Pancreas (tissue), 10 donors: ENCODE measurements around the gene SPARCL1. TPM values are rescaled to one million over a fixed set of nuclear protein-coding genes. Genes with fewer than 3 reads are reported as not detected.

ENCODE experiments used
- ATAC-seq, 4 donors: fragments of 200-7000 bp; cut with Tn5 transposase; one replicate each; pipeline versions ENCODE4 v1.8.0 to v1.9.1; 2020; ENCODE audit warnings: mild to moderate bottlenecking in 4 of 4, moderate library complexity in 4 of 4
- DNase-seq, 6 donors: peaks; one replicate each; pipeline ENCODE4 v3.0.0-alpha.2; 2020
- FAIRE-seq: peaks from 2 replicates; lab custom pipeline; 2012; peaks lifted over from hg19 to GRCh38; lab: Jason Lieb, UNC
- H3K27ac ChIP-seq, 4 donors: fragments of 200-600 bp; sonication (generic); 1 replicate in 3 of 4; 2 replicates in 1 of 4; pipeline versions ENCODE4 v1.5.0 to v1.8.0; 2020
- H3K27me3 ChIP-seq, 4 donors: fragments of 200-600 bp; one replicate each; pipeline ENCODE4 v1.8.0; 2021
- H3K36me3 ChIP-seq, 3 donors: fragments of 200-600 bp; sonication (generic) in 1 of 3; one replicate each; pipeline versions ENCODE4 v1.5.0 to v1.8.0; 2020 to 2021
- H3K4me1 ChIP-seq, 3 donors: fragments of 200-600 bp; one replicate each; pipeline ENCODE4 v1.8.0; 2021
- H3K4me3 ChIP-seq, 4 donors: fragments of 200-600 bp; sonication (generic) in 2 of 4; one replicate each; pipeline versions ENCODE4 v1.5.0 to v1.8.0; 2020 to 2021
- H3K9me3 ChIP-seq, 4 donors: fragments of 200-600 bp; one replicate each; pipeline ENCODE4 v1.8.0; 2021
- CTCF ChIP-seq, 4 donors: fragments of 200-600 bp; sonication (generic) in 3 of 4; IDR thresholded peaks; one replicate each; pipeline versions ENCODE4 v1.5.0 to v1.8.0; 2021; ENCODE audit warnings: antibody characterized with exemption in 4 of 4
- WGBS, 2 donors: extraction: QIAGEN DNeasy Blood & Tissue Kit; methylation state at CpG; one replicate each; pipeline ENCODE4 v1.1.7; 2013; 5-methylcytosine and 5-hydroxymethylcytosine counted together
- intact Hi-C, 3 donors: fragments of 100-400 bp; cut with DNase I; formaldehyde crosslinking; loops; one replicate each; pipeline versions ENCODE4 v1.11.1 to v1.14.2; 2022
- polyA plus RNA-seq, 2 donors: library from polyadenylated mRNA; stranded (reverse); fragments of 200-250 nt; gene quantifications; one replicate each; pipeline ENCODE4 v1.2.3, GENCODE V29; 2013
- total RNA-seq, 6 donors: library from RNA; stranded (reverse); fragmentation: NEBNext Ultra II Directional in 4 of 6; extraction: Animal tissue kit (Norgen Biotek cat#: 25700) in 4 of 6; gene quantifications; one replicate each; pipeline versions ENCODE4 v1.2.1 to v1.2.4, GENCODE V29; 2021 to 2023
- donor health status: healthy with polysubstance abuse.
- donor health status: DM: no; HTN: no; CAD: no; lungs with moderate emphysema.
- donor health status: DM: no; HTN: no; CAD: no.
- donor health status: control.
- donor health status: control.
- donor health status: Bipolar disorder and iron deficiency.
- donor health status: DM: yes; HTN: yes; CAD: no.
- donor health status: DM: no; HTN: no; CAD: no.
- donor health status: DM: no; HTN: no; CAD: no.
- donor health status: DM: yes; HTN: yes; CAD: no.

The SPARCL1 gene
- total and polyA plus RNA-seq, 8 donors: 19.6 to 77.0 (median 34.6) TPM

- DNase-seq: no peak
- Histone ChIP-seq H3K27me3 (no peaks in the 10 kb centered on the region), H3K36me3 (no peaks in the 10 kb centered on the region), H3K4me3 (peak overlapping the region in 1 of 4 donors; percentile 3), H3K9me3 (no peaks in the 10 kb centered on the region), H3K4me1 (peaks cover 0 to 9% (median 0%) of the 10 kb centered on the region in 3 donors), H3K27ac (peak overlapping the region in 2 of 4 donors; percentile 0 to 51)
- TF ChIP-seq CTCF (IDR thresholded peaks at IDR 0.05): no peak
- peak in 1 of 4 donors; percentile 33 for ATAC-seq
- intact Hi-C loops: no loop called here
- WGBS, 2 donors: 69 to 78% methylated on average over 3 of the region's 3 CpGs
- FAIRE-seq: no peak
Measured at GRCh38 chr4:87525636-87526295, 3.4 kb downstream of the SPARCL1 start.

- 76 to 97% methylated on average over 2 of the region's 2 CpGs for WGBS, 2 donors
- DNase-seq: no peak
- Histone ChIP-seq H3K4me1 (peaks cover 0 to 9% (median 0%) of the 10 kb centered on the region in 3 donors), H3K27me3 (no peaks in the 10 kb centered on the region), H3K9me3 (no peaks in the 10 kb centered on the region), H3K36me3 (no peaks in the 10 kb centered on the region), H3K4me3 (no peak overlapping the region), H3K27ac (no peak overlapping the region)
- no peak for TF ChIP-seq CTCF (IDR thresholded peaks at IDR 0.05)
- ATAC-seq: no peak
- intact Hi-C loops: no loop called here
- FAIRE-seq: no peak
Measured at GRCh38 chr4:87524456-87524855, 4.7 kb downstream of the SPARCL1 start.

- H3K27ac ChIP-seq: no peak overlapping the region
- H3K4me1 ChIP-seq: peaks cover 0 to 8% (median 0%) of the 10 kb centered on the region in 3 donors
- no peaks in the 10 kb centered on the region for H3K36me3 ChIP-seq
- DNase-seq: no peak
- no peaks in the 10 kb centered on the region for H3K27me3 ChIP-seq
- intact Hi-C loops: no loop called here
- no peak for TF ChIP-seq CTCF (IDR thresholded peaks at IDR 0.05)
- 81 to 85% methylated on average over 4 of the region's 4 CpGs for WGBS, 2 donors
- no peak for ATAC-seq
- no peak overlapping the region for H3K4me3 ChIP-seq
- no peaks in the 10 kb centered on the region for H3K9me3 ChIP-seq
- no peak for FAIRE-seq
Measured at GRCh38 chr4:87523307-87523706, 5.9 kb downstream of the SPARCL1 start.

- TF ChIP-seq CTCF (IDR thresholded peaks at IDR 0.05): no peak
- DNase-seq (no peak), ATAC-seq (peak in 1 of 4 donors; percentile 13), FAIRE-seq (peak; percentile 86)
- 46 to 48% methylated on average over 3 of the region's 3 CpGs for WGBS, 2 donors
- Histone ChIP-seq H3K4me3 (no peak overlapping the region), H3K36me3 (no peaks in the 10 kb centered on the region), H3K4me1 (no peaks in the 10 kb centered on the region), H3K27ac (no peak overlapping the region), H3K9me3 (no peaks in the 10 kb centered on the region), H3K27me3 (no peaks in the 10 kb centered on the region)
- intact Hi-C loops: no loop called here
Measured at GRCh38 chr4:87521757-87522374, 7.3 kb downstream of the SPARCL1 start.

GRCh38 chr4:87521319-87521718 lies 7.9 kb downstream of the SPARCL1 start:
- TF ChIP-seq CTCF (IDR thresholded peaks at IDR 0.05): no peak
- Histone ChIP-seq H3K36me3 (no peaks in the 10 kb centered on the region), H3K9me3 (no peaks in the 10 kb centered on the region), H3K27ac (peak overlapping the region in 1 of 4 donors; percentile 4), H3K4me3 (no peak overlapping the region), H3K4me1 (no peaks in the 10 kb centered on the region), H3K27me3 (no peaks in the 10 kb centered on the region)
- FAIRE-seq (no peak), DNase-seq (no peak), ATAC-seq (no peak)
- intact Hi-C loops: no loop called here
- 38 to 66% methylated on average over 1 of the region's 1 CpG for WGBS, 2 donors
